Loucy (cell line): Measurements from ENCODE around the gene TNRC6C.

Experiments
- H2AFZ ChIP-seq: fragments of 200-600 bp; sonication (generic); 2 replicates; pipeline ENCODE4 v1.6.0; 2016; ENCODE audit warnings: antibody characterized with exemption, mild to moderate bottlenecking, low read length, moderate library complexity
- H3F3A ChIP-seq: fragments of 200-600 bp; 2 replicates; pipeline ENCODE4 v1.6.0; 2016; ENCODE audit warnings: antibody characterized with exemption, low read depth, mild to moderate bottlenecking
- H3K27me3 ChIP-seq: fragments of 200-600 bp; sonication (generic); 2 replicates; pipeline ENCODE4 v1.6.1; 2014; ENCODE audit warnings: low read length, mild to moderate bottlenecking; ENCODE audit not compliant: insufficient read depth, poor library complexity, severe bottlenecking
- H3K36me3 ChIP-seq: fragments of 200-600 bp; sonication (generic); 2 replicates; pipeline ENCODE4 v1.6.1; 2016; ENCODE audit warnings: low read length; ENCODE audit not compliant: insufficient read depth
- H3K4me1 ChIP-seq: fragments of 200-600 bp; sonication (generic); 2 replicates; pipeline ENCODE4 v1.5.1; 2014; ENCODE audit warnings: low read length, mild to moderate bottlenecking; ENCODE audit not compliant: insufficient read depth, poor library complexity, severe bottlenecking
- H3K4me2 ChIP-seq: fragments of 200-600 bp; sonication (generic); 2 replicates; pipeline ENCODE4 v1.6.0; 2014; ENCODE audit warnings: antibody characterized with exemption, low read length, low read depth, mild to moderate bottlenecking; ENCODE audit not compliant: poor library complexity, severe bottlenecking
- H3K4me3 ChIP-seq: fragments of 200-600 bp; sonication (generic); 2 replicates; pipeline ENCODE4 v1.5.1; 2014; ENCODE audit warnings: low read length, mild to moderate bottlenecking, mixed read lengths; ENCODE audit not compliant: poor library complexity, severe bottlenecking
- H3K79me2 ChIP-seq: fragments of 200-600 bp; sonication (generic); 2 replicates; pipeline ENCODE4 v1.6.1; 2014; ENCODE audit warnings: low read length; ENCODE audit not compliant: insufficient read depth
- H3K9ac ChIP-seq: fragments of 200-600 bp; sonication (generic); 2 replicates; pipeline ENCODE4 v1.6.0; 2014; ENCODE audit warnings: mild to moderate bottlenecking, low read depth, low read length, moderate library complexity; ENCODE audit not compliant: poor library complexity, severe bottlenecking
- H3K9me2 ChIP-seq: fragments of 200-600 bp; sonication (generic); replicated peaks from 2 replicates; pipeline ENCODE4 v1.6.1; 2016; ENCODE audit warnings: low read depth, low read length, mixed read lengths
- H3K9me3 ChIP-seq: fragments of 200-600 bp; sonication (generic); 2 replicates; pipeline ENCODE4 v1.6.1; 2014; ENCODE audit warnings: mild to moderate bottlenecking, antibody characterized with exemption, low read length, low read depth; ENCODE audit not compliant: insufficient read depth
- H4K20me1 ChIP-seq: fragments of 200-600 bp; sonication (generic); 2 replicates; pipeline ENCODE4 v1.6.0; 2014; ENCODE audit warnings: antibody characterized with exemption, low read length, mild to moderate bottlenecking; ENCODE audit not compliant: insufficient read depth, poor library complexity, severe bottlenecking
- CTCF ChIP-seq: fragments of 200-600 bp; sonication (generic); conservative IDR thresholded peaks from 2 replicates; pipeline ENCODE4 v1.5.1; 2014; ENCODE audit warnings: mild to moderate bottlenecking, antibody characterized with exemption, low read length
- EZH2phosphoT487 ChIP-seq: fragments of 200-600 bp; IDR thresholded peaks from 2 replicates; pipeline ENCODE4 v1.6.1; 2018; ENCODE audit warnings: antibody characterized with exemption, mild to moderate bottlenecking, moderate library complexity, borderline replicate concordance

TNRC6C gene

GRCh38 chr17:78095035-78095434 lies 136.5 kb downstream of the TNRC6C start:
- Histone ChIP-seq H4K20me1 (no peaks in the 10 kb centered on the region), H3F3A (no peaks in the 10 kb centered on the region), H3K9ac (no peak overlapping the region), H3K27me3 (no peaks in the 10 kb centered on the region), H3K9me3 (no peaks in the 10 kb centered on the region), H2AFZ (no peak overlapping the region), H3K79me2 (no peaks in the 10 kb centered on the region), H3K4me1 (no peaks in the 10 kb centered on the region), H3K4me2 (no peak overlapping the region), H3K4me3 (no peak overlapping the region), H3K36me3 (peaks cover 100% of the 10 kb centered on the region; the same call in 1 of the 2 replicates), H3K9me2 (no peaks in the 10 kb centered on the region)
- TF ChIP-seq EZH2phosphoT487 (no peak), CTCF (no peak)

GRCh38 chr17:78096093-78096492 lies 137.6 kb downstream of the TNRC6C start:
- H3K9me2 ChIP-seq: no peaks in the 10 kb centered on the region
- no peaks in the 10 kb centered on the region for H3K4me1 ChIP-seq
- H3K36me3 ChIP-seq: peaks cover 97% of the 10 kb centered on the region; the same call in 1 of the 2 replicates
- H3K4me2 ChIP-seq: no peak overlapping the region
- no peaks in the 10 kb centered on the region for H3K9me3 ChIP-seq
- H3K79me2 ChIP-seq: no peaks in the 10 kb centered on the region
- no peak overlapping the region for H3K9ac ChIP-seq
- H3K27me3 ChIP-seq: no peaks in the 10 kb centered on the region
- TF ChIP-seq EZH2phosphoT487 (no peak), CTCF (no peak)
- no peaks in the 10 kb centered on the region for H4K20me1 ChIP-seq
- H2AFZ ChIP-seq: no peak overlapping the region
- H3F3A ChIP-seq: no peaks in the 10 kb centered on the region
- no peak overlapping the region for H3K4me3 ChIP-seq

GRCh38 chr17:78101112-78101511 lies 142.6 kb downstream of the TNRC6C start:
- H3K79me2 ChIP-seq: no peaks in the 10 kb centered on the region
- H3K9me2 ChIP-seq: no peaks in the 10 kb centered on the region
- H4K20me1 ChIP-seq: no peaks in the 10 kb centered on the region
- H3K4me1 ChIP-seq: no peaks in the 10 kb centered on the region
- no peaks in the 10 kb centered on the region for H3K9me3 ChIP-seq
- H3K27me3 ChIP-seq: no peaks in the 10 kb centered on the region
- TF ChIP-seq EZH2phosphoT487: no peak
- TF ChIP-seq CTCF: no peak
- H3K4me2 ChIP-seq: no peak overlapping the region
- H2AFZ ChIP-seq: no peak overlapping the region
- H3K4me3 ChIP-seq: no peak overlapping the region
- peaks cover 93% of the 10 kb centered on the region; the same call in 1 of the 2 replicates for H3K36me3 ChIP-seq
- no peak overlapping the region for H3K9ac ChIP-seq
- H3F3A ChIP-seq: 0 out of 2 replicates have a peak, but pooled peaks cover 3% of the 10 kb centered on the region
